H1 (cell line): ENCODE results near the gene RNPS1. TPM values are rescaled to one million over a fixed set of nuclear protein-coding genes. Genes with fewer than 3 reads are reported as not detected.

Experiments
- GTF2F1 ChIP-seq: IDR thresholded peaks from 2 replicates; pipeline ENCODE4 v1.6.1; 2012; ENCODE audit warnings: low read depth, low read length, improper control_type of control experiment, borderline replicate concordance
- JUND ChIP-seq: IDR thresholded peaks from 2 replicates; pipeline ENCODE4 v1.6.1; 2011; ENCODE audit warnings: mild to moderate bottlenecking, improper control_type of control experiment, low read length
- MAFK ChIP-seq: IDR thresholded peaks from 2 replicates; pipeline ENCODE4 v1.6.1; 2012; ENCODE audit warnings: low read depth, mild to moderate bottlenecking, improper control_type of control experiment, low read length
- TBP ChIP-seq: IDR thresholded peaks from 2 replicates; pipeline ENCODE4 v1.6.1; 2011; ENCODE audit warnings: low read depth, low read length, improper control_type of control experiment
- polyA plus RNA-seq, 7 experiments: library from polyadenylated mRNA; depleted of rRNA in 3 of 7; stranded (reverse) in 5 of 7; unstranded in 2 of 7; fragments of >200 nt in 5 of 7; fragments of 200-250 nt in 2 of 7; gene quantifications; 1 replicate in 5 of 7; 2 replicates in 1 of 7; 4 replicates in 1 of 7; pipeline versions ENCODE4 v1.2.1 to v1.2.3, GENCODE V29; 2011 to 2013; ENCODE audit warnings: missing spikeins in 2 of 7, mixed read lengths in 2 of 7
- total RNA-seq: library from RNA; stranded (reverse); fragmentation: NEBNext Ultra II Directional; extraction: Animal tissue kit (Norgen Biotek cat#: 25700); gene quantifications from 2 replicates; pipeline ENCODE4 v1.2.1, GENCODE V29; 2021
- TF ChIP-seq, protein P1 (sequence below): fragments of 300-600 bp; sonication (generic); IDR thresholded peaks from 2 replicates; pipeline ENCODE4 v1.7.1; 2012; ENCODE audit warnings: low read length, moderate library complexity, mild to moderate bottlenecking, inconsistent platforms; ENCODE audit not compliant: insufficient replicate concordance

The RNPS1 gene
- total and polyA plus RNA-seq, 2 of the 8 experiments (the other 6 are each of a cell fraction or from before 2014, with no cell fraction given) = 330 to 350 TPM

GRCh38 chr16:2208772-2209171 is 59.2 kb downstream of the RNPS1 start (continued):
- TF ChIP-seq, protein P1, sequence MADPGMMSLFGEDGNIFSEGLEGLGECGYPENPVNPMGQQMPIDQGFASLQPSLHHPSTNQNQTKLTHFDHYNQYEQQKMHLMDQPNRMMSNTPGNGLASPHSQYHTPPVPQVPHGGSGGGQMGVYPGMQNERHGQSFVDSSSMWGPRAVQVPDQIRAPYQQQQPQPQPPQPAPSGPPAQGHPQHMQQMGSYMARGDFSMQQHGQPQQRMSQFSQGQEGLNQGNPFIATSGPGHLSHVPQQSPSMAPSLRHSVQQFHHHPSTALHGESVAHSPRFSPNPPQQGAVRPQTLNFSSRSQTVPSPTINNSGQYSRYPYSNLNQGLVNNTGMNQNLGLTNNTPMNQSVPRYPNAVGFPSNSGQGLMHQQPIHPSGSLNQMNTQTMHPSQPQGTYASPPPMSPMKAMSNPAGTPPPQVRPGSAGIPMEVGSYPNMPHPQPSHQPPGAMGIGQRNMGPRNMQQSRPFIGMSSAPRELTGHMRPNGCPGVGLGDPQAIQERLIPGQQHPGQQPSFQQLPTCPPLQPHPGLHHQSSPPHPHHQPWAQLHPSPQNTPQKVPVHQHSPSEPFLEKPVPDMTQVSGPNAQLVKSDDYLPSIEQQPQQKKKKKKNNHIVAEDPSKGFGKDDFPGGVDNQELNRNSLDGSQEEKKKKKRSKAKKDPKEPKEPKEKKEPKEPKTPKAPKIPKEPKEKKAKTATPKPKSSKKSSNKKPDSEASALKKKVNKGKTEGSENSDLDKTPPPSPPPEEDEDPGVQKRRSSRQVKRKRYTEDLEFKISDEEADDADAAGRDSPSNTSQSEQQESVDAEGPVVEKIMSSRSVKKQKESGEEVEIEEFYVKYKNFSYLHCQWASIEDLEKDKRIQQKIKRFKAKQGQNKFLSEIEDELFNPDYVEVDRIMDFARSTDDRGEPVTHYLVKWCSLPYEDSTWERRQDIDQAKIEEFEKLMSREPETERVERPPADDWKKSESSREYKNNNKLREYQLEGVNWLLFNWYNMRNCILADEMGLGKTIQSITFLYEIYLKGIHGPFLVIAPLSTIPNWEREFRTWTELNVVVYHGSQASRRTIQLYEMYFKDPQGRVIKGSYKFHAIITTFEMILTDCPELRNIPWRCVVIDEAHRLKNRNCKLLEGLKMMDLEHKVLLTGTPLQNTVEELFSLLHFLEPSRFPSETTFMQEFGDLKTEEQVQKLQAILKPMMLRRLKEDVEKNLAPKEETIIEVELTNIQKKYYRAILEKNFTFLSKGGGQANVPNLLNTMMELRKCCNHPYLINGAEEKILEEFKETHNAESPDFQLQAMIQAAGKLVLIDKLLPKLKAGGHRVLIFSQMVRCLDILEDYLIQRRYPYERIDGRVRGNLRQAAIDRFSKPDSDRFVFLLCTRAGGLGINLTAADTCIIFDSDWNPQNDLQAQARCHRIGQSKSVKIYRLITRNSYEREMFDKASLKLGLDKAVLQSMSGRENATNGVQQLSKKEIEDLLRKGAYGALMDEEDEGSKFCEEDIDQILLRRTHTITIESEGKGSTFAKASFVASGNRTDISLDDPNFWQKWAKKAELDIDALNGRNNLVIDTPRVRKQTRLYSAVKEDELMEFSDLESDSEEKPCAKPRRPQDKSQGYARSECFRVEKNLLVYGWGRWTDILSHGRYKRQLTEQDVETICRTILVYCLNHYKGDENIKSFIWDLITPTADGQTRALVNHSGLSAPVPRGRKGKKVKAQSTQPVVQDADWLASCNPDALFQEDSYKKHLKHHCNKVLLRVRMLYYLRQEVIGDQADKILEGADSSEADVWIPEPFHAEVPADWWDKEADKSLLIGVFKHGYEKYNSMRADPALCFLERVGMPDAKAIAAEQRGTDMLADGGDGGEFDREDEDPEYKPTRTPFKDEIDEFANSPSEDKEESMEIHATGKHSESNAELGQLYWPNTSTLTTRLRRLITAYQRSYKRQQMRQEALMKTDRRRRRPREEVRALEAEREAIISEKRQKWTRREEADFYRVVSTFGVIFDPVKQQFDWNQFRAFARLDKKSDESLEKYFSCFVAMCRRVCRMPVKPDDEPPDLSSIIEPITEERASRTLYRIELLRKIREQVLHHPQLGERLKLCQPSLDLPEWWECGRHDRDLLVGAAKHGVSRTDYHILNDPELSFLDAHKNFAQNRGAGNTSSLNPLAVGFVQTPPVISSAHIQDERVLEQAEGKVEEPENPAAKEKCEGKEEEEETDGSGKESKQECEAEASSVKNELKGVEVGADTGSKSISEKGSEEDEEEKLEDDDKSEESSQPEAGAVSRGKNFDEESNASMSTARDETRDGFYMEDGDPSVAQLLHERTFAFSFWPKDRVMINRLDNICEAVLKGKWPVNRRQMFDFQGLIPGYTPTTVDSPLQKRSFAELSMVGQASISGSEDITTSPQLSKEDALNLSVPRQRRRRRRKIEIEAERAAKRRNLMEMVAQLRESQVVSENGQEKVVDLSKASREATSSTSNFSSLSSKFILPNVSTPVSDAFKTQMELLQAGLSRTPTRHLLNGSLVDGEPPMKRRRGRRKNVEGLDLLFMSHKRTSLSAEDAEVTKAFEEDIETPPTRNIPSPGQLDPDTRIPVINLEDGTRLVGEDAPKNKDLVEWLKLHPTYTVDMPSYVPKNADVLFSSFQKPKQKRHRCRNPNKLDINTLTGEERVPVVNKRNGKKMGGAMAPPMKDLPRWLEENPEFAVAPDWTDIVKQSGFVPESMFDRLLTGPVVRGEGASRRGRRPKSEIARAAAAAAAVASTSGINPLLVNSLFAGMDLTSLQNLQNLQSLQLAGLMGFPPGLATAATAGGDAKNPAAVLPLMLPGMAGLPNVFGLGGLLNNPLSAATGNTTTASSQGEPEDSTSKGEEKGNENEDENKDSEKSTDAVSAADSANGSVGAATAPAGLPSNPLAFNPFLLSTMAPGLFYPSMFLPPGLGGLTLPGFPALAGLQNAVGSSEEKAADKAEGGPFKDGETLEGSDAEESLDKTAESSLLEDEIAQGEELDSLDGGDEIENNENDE = no peak
- TF ChIP-seq GTF2F1 (no peak), JUND (no peak), TBP (no peak), MAFK (no peak)
